Measurements from ENCODE around the gene C2CD4D. TPM values are rescaled to one million over a fixed set of nuclear protein-coding genes. Genes with fewer than 3 reads are reported as not detected.

C2CD4D gene
- total RNA-seq, 4 donors from 2014 or later = not detected

DNA sequence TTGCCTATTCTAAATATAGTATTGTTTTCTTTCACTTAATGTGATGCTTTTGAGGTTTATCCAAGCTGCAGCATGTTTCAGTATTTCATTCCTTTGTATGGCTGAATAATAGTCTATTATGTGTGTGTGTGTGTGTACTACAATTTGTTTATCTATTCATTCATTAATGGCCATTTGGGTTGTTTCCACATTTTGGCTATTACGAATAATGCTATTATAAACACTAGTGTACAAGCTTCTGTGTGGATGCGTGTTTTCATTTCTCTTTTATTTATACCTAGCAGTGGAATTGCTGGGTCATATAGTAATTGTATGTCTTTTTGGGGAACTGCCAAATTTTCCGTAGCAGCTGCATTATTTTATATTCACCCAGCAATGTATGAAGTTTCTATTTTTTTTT is 28.9 kb upstream of the C2CD4D start:
- no peaks in the 10 kb centered on the region for H3K36me3 ChIP-seq
- DNase-seq = no peak
- TF ChIP-seq, protein P1, sequence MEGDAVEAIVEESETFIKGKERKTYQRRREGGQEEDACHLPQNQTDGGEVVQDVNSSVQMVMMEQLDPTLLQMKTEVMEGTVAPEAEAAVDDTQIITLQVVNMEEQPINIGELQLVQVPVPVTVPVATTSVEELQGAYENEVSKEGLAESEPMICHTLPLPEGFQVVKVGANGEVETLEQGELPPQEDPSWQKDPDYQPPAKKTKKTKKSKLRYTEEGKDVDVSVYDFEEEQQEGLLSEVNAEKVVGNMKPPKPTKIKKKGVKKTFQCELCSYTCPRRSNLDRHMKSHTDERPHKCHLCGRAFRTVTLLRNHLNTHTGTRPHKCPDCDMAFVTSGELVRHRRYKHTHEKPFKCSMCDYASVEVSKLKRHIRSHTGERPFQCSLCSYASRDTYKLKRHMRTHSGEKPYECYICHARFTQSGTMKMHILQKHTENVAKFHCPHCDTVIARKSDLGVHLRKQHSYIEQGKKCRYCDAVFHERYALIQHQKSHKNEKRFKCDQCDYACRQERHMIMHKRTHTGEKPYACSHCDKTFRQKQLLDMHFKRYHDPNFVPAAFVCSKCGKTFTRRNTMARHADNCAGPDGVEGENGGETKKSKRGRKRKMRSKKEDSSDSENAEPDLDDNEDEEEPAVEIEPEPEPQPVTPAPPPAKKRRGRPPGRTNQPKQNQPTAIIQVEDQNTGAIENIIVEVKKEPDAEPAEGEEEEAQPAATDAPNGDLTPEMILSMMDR (IDR thresholded peaks at IDR 0.05) = no peak
- H3K4me3 ChIP-seq = no peak overlapping the region
- H3K27ac ChIP-seq = no peak overlapping the region
- no peaks in the 10 kb centered on the region for H3K27me3 ChIP-seq
- no peaks in the 10 kb centered on the region for H3K4me1 ChIP-seq
- intact Hi-C loops (cut with DNase I; ENCODE audit: low total_unique reads) = no loop called here
- H3K9me3 ChIP-seq = no peaks in the 10 kb centered on the region

- H3K9me3 ChIP-seq = no peaks in the 10 kb centered on the region
- no peaks in the 10 kb centered on the region for H3K4me1 ChIP-seq
- no peak for DNase-seq
- H3K27me3 ChIP-seq = no peaks in the 10 kb centered on the region
- H3K36me3 ChIP-seq = no peaks in the 10 kb centered on the region
- H3K4me3 ChIP-seq = no peak overlapping the region
- intact Hi-C loops (cut with DNase I; ENCODE audit: low total_unique reads) = no loop called here
- TF ChIP-seq, protein P1 (IDR thresholded peaks at IDR 0.05) = no peak
- no peak for TF ChIP-seq POLR2A (IDR thresholded peaks at IDR 0.05)
- H3K27ac ChIP-seq = no peak overlapping the region
These were observed 28.3 kb upstream of the C2CD4D start for GRCh38 chr1:151867765-151868411.

GRCh38 chr1:151867321-151867720 is 27.7 kb upstream of the C2CD4D start:
- Histone ChIP-seq H3K36me3 (no peaks in the 10 kb centered on the region), H3K4me3 (no peak overlapping the region), H3K27me3 (no peaks in the 10 kb centered on the region), H3K9me3 (no peaks in the 10 kb centered on the region), H3K4me1 (no peaks in the 10 kb centered on the region), H3K27ac (no peak overlapping the region)
- TF ChIP-seq, protein P1 (IDR thresholded peaks at IDR 0.05) = no peak
- no peak for TF ChIP-seq POLR2A (IDR thresholded peaks at IDR 0.05)
- intact Hi-C loops (cut with DNase I; ENCODE audit: low total_unique reads) = no loop called here
- no peak for DNase-seq

DNA sequence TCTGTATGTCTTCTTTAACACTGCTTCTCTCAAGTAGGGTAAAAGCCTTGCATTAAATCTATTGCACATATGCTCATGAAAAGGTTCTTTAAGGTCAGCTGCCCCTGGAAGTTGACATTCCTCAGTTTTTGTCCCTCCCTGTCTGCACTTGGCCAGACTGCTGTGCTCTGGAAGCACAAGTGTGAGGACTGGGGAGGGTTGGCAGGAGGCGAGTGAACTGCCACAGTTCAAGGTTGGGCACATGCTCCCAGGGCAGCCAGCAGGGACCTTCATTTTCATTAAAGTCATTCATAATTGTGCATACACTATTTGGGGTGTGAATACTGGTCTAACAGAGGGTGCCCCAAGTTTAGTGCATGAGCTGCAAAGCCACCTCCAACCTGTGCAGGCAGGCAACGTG is 24.8 kb upstream of the C2CD4D start:
- no peak overlapping the region for H3K4me3 ChIP-seq
- TF ChIP-seq, protein P1 (IDR thresholded peaks at IDR 0.05) = no peak
- no peak for TF ChIP-seq POLR2A (IDR thresholded peaks at IDR 0.05)
- DNase-seq = no peak

DNA sequence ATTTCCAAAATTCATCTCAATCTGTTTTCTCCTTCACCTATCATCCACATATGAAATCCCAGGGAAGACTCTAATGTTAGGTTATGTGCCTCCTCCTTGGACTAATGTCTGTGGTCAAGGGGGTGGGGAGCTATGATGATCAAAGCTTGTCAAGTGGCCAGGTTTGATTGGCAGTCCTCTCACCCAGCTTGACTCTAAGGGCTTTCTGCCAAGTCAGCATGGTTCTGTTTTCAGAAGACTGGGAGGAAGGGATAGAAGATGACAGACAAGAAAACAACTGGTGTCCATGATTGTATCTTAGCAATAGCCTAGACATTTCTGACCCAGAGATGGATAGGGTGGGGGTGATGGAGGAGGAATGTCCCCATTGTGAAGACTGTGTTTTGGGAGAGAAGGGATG is 23.0 kb upstream of the C2CD4D start:
- no peaks in the 10 kb centered on the region for H3K36me3 ChIP-seq
- H3K27ac ChIP-seq = no peak overlapping the region
- no peaks in the 10 kb centered on the region for H3K4me1 ChIP-seq
- TF ChIP-seq, protein P1 (IDR thresholded peaks at IDR 0.05) = no peak
- no peak for TF ChIP-seq POLR2A (IDR thresholded peaks at IDR 0.05)
- H3K27me3 ChIP-seq = no peaks in the 10 kb centered on the region
- H3K4me3 ChIP-seq = no peak overlapping the region
- intact Hi-C loops (cut with DNase I; ENCODE audit: low total_unique reads) = no loop called here
- no peak for DNase-seq
- no peaks in the 10 kb centered on the region for H3K9me3 ChIP-seq

More for the DNA sequence above, 24.8 kb upstream of the C2CD4D start:
- no peaks in the 10 kb centered on the region for H3K27me3 ChIP-seq
- H3K9me3 ChIP-seq = no peaks in the 10 kb centered on the region
- intact Hi-C loops (cut with DNase I; ENCODE audit: low total_unique reads) = no loop called here
- no peaks in the 10 kb centered on the region for H3K36me3 ChIP-seq
- H3K4me1 ChIP-seq = no peaks in the 10 kb centered on the region
- no peak overlapping the region for H3K27ac ChIP-seq

Measured in uterus (tissue), 4 donors.